ENCODE measurements around the gene TTYH2. TPM values are rescaled to one million over a fixed set of nuclear protein-coding genes. Genes with fewer than 3 reads are reported as not detected.

The TTYH2 gene
- total RNA-seq, 1 donor from 2014 or later, result 3.4 TPM

GRCh38 chr17:74222399-74222798 lies 9.0 kb downstream of the TTYH2 start:
- Histone ChIP-seq H3K9me3 (no peaks in the 10 kb centered on the region), H3K27me3 (no peaks in the 10 kb centered on the region), H3K36me3 (no peaks in the 10 kb centered on the region), H3K27ac (no peak overlapping the region), H3K4me1 (no peaks in the 10 kb centered on the region), H3K4me3 (no peak overlapping the region)
- DNase-seq (ENCODE audit: extremely low spot score in 2 of 2), result no peak
- TF ChIP-seq POLR2A (IDR thresholded peaks at IDR 0.05), result no peak
- intact Hi-C loops (cut with DNase I), result no loop called here

GRCh38 chr17:74223901-74224300 lies 10.5 kb downstream of the TTYH2 start:
- no peak for TF ChIP-seq CTCF (IDR thresholded peaks at IDR 0.05)
- TF ChIP-seq POLR2AphosphoS5 (IDR thresholded peaks at IDR 0.05; ENCODE audit: insufficient read depth in 1 of 2, low read depth in 1 of 2), result no peak
- TF ChIP-seq POLR2A (IDR thresholded peaks at IDR 0.05), result no peak
- Histone ChIP-seq H3K36me3 (no peaks in the 10 kb centered on the region), H3K27me3 (no peaks in the 10 kb centered on the region), H3K4me1 (no peaks in the 10 kb centered on the region), H3K4me3 (no peak overlapping the region), H3K9me3 (no peaks in the 10 kb centered on the region), H3K27ac (no peak overlapping the region)
- intact Hi-C loops (cut with DNase I), result no loop called here
- DNase-seq (ENCODE audit: extremely low spot score in 2 of 2), result no peak

- DNase-seq (ENCODE audit: extremely low spot score in 2 of 2), result no peak
- no peaks in the 10 kb centered on the region for H3K4me1 ChIP-seq
- intact Hi-C loops (cut with DNase I), result no loop called here
- no peaks in the 10 kb centered on the region for H3K9me3 ChIP-seq
- TF ChIP-seq POLR2A (IDR thresholded peaks at IDR 0.05) (no peak), POLR2AphosphoS5 (IDR thresholded peaks at IDR 0.05; ENCODE audit: insufficient read depth in 1 of 2, low read depth in 1 of 2) (no peak), CTCF (IDR thresholded peaks at IDR 0.05) (no peak)
- H3K27me3 ChIP-seq, result no peaks in the 10 kb centered on the region
- H3K4me3 ChIP-seq, result no peak overlapping the region
- H3K27ac ChIP-seq, result no peak overlapping the region
- H3K36me3 ChIP-seq, result no peaks in the 10 kb centered on the region
Measured at GRCh38 chr17:74224959-74225725, 11.8 kb downstream of the TTYH2 start.

GRCh38 chr17:74226252-74226651 lies 12.9 kb downstream of the TTYH2 start:
- H3K4me3 ChIP-seq, result no peak overlapping the region
- DNase-seq (ENCODE audit: extremely low spot score in 2 of 2), result no peak
- H3K27me3 ChIP-seq, result no peaks in the 10 kb centered on the region
- no peaks in the 10 kb centered on the region for H3K9me3 ChIP-seq
- no peak overlapping the region for H3K27ac ChIP-seq
- no peaks in the 10 kb centered on the region for H3K4me1 ChIP-seq
- intact Hi-C loops (cut with DNase I), result no loop called here
- TF ChIP-seq POLR2A (IDR thresholded peaks at IDR 0.05) (no peak), POLR2AphosphoS5 (IDR thresholded peaks at IDR 0.05; ENCODE audit: insufficient read depth in 1 of 2, low read depth in 1 of 2) (no peak)
- H3K36me3 ChIP-seq, result no peaks in the 10 kb centered on the region

- H3K27ac ChIP-seq, result no peak overlapping the region
- H3K27me3 ChIP-seq, result no peaks in the 10 kb centered on the region
- H3K4me1 ChIP-seq, result no peaks in the 10 kb centered on the region
- TF ChIP-seq POLR2AphosphoS5 (IDR thresholded peaks at IDR 0.05; ENCODE audit: insufficient read depth in 1 of 2, low read depth in 1 of 2) (no peak), POLR2A (IDR thresholded peaks at IDR 0.05) (no peak), CTCF (IDR thresholded peaks at IDR 0.05) (no peak)
- no peaks in the 10 kb centered on the region for H3K9me3 ChIP-seq
- intact Hi-C loops (cut with DNase I), result no loop called here
- no peak for DNase-seq (ENCODE audit: extremely low spot score in 2 of 2)
- H3K36me3 ChIP-seq, result no peaks in the 10 kb centered on the region
- H3K4me3 ChIP-seq, result no peak overlapping the region
Measured at GRCh38 chr17:74227271-74228080, 14.1 kb downstream of the TTYH2 start.

Measured in vagina (tissue), 2 donors.